ENCODE results near the gene RTN4. TPM values are rescaled to one million over a fixed set of nuclear protein-coding genes. Genes with fewer than 3 reads are reported as not detected.

The RTN4 gene
- total RNA-seq, 1 experiment from 2014 or later: 200 TPM

GRCh38 chr2:54966837-54967236 is 83.4 kb downstream of the RTN4 start:
- Histone ChIP-seq H2AFZ (ENCODE audit: low read length) (no peak overlapping the region), H4K5ac (ENCODE audit: insufficient read length, low read depth, low read length) (no peak overlapping the region), H3K79me2 (ENCODE audit: insufficient read depth, low read length) (no peaks in the 10 kb centered on the region), H3K9ac (ENCODE audit: extremely low read depth, insufficient read length, low read length) (no peak overlapping the region), H3K27ac (ENCODE audit: insufficient read length, low read depth, low read length) (no peak overlapping the region), H2BK5ac (ENCODE audit: insufficient read length, low read length) (no peak overlapping the region), H3K14ac (ENCODE audit: insufficient read depth, low read length) (no peak overlapping the region), H4K91ac (ENCODE audit: insufficient read length, low read depth, low read length) (no peak overlapping the region), H3K79me1 (ENCODE audit: insufficient read depth, low read depth, low read length, poor library complexity, severe bottlenecking) (no peaks in the 10 kb centered on the region), H3K4ac (ENCODE audit: low read depth, low read length) (no peak overlapping the region), H2BK120ac (ENCODE audit: low read depth, low read length, poor library complexity, severe bottlenecking) (no peak overlapping the region), H4K20me1 (ENCODE audit: control insufficient read depth, insufficient read depth, insufficient read length) (no peaks in the 10 kb centered on the region), H3K18ac (ENCODE audit: insufficient read length, low read depth, low read length) (no peak overlapping the region), H3T11ph (ENCODE audit: low read length) (no peak overlapping the region), H3K27me3 (ENCODE audit: insufficient read depth, low read length) (no peaks in the 10 kb centered on the region), H3K23ac (ENCODE audit: insufficient read length, low read depth, low read length) (no peak overlapping the region), H2BK12ac (ENCODE audit: insufficient read length, low read depth, low read length) (no peak overlapping the region), H3K4me2 (ENCODE audit: insufficient read depth, insufficient read length, low read length) (no peak overlapping the region), H2BK20ac (ENCODE audit: low read depth, low read length, poor library complexity, severe bottlenecking) (no peak overlapping the region), H2BK15ac (ENCODE audit: low read depth, low read length) (no peak overlapping the region), H2AK5ac (ENCODE audit: insufficient read length, low read length) (no peak overlapping the region), H3K56ac (ENCODE audit: insufficient read length, low read depth, low read length) (no peak overlapping the region), H3K23me2 (ENCODE audit: insufficient read length, low read depth, low read length, poor library complexity, severe bottlenecking) (no peaks in the 10 kb centered on the region), H4K8ac (replicated peaks; ENCODE audit: insufficient read length, low read depth, low read length) (no peak overlapping the region), H3K9me3 (ENCODE audit: control insufficient read depth, low read depth, low read length) (no peaks in the 10 kb centered on the region), H3K4me1 (ENCODE audit: insufficient read depth, low read length) (peaks cover 2% of the 10 kb centered on the region; the same call in 1 of the 2 replicates)
- peaks cover 30 to 32% of the 10 kb centered on the region in 2 experiments for H3K4me1 Mint-ChIP-seq
- H3K36me3 Mint-ChIP-seq (ENCODE audit: insufficient read depth in 1 of 3, low read depth in 3 of 3): peaks cover 15 to 34% (median 23%) of the 10 kb centered on the region in 3 experiments
- no peaks in the 10 kb centered on the region; the same call in 1 of the 2 replicates for H3K27me3 Mint-ChIP-seq (ENCODE audit: low read depth)
- TF ChIP-seq CTCF (conservative IDR thresholded peaks at IDR 0.05): no peak
- H3K27ac Mint-ChIP-seq: peak overlapping the region in 1 of 3 experiments; percentile 30; a peak in 1 of 7 replicates
- DNase-seq: no peak
- no CpG with 5 or more reads among the region's 3 CpGs for WGBS (ENCODE audit: extremely low coverage, insufficient read length, low lambda C conversion rate)
- H3K9me3 Mint-ChIP-seq: no peaks in the 10 kb centered on the region
- no peak overlapping the region for H3K4me3 Mint-ChIP-seq

Data from H9 (cell line).